ENCODE results near the gene C14orf93. TPM values are rescaled to one million over a fixed set of nuclear protein-coding genes. Genes with fewer than 3 reads are reported as not detected.

The C14orf93 gene
- total and polyA plus RNA-seq, 9 of the 15 experiments (the other 6 are each of a cell fraction or from before 2014, with no cell fraction given), result 2.2 to 22.4 (median 16.1) TPM

DNA sequence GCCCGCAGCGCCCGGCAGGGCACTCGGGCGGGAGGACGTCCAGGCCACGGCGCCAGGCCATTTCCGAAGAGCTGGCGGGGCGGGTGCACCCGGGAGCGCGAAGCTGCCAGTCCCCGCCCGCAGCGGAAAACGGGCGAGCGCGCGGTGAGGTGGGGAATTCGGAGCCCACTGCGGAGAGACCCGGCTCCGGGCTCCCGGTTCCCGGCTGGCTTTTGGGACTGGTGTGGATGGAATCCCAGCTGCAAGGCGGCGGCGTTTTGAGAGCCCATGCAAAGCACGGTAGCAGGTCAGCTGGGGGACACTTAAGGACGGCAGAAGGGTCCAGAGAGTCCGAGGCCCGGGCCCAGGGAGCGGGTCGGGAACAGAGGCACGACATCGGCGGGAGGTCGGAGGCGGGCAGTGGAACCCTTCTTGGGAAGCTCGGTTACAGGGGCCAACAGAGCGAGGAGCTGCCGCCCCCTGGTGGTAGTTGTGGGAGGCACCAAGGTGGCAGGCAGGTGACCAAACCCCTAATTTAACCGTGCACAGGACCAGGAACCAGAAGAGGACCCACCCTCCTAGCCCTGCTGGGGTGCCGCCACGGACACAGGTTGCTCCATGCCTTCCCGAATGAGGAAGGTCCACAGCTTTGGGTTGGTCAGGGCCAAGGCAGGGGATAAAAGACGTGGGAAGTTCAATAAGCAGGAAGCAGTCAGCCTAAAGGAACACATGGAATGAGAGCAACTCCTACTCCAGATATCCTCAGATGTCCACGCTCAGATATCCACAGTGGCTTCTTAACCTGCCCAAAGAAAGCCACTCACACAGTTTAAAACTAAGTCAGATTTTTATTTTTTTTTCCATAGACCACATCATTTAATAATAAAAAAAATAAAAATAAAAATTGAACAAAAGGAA, 48.1 kb upstream of the C14orf93 start (continued):
- TF ChIP-seq, protein P1, sequence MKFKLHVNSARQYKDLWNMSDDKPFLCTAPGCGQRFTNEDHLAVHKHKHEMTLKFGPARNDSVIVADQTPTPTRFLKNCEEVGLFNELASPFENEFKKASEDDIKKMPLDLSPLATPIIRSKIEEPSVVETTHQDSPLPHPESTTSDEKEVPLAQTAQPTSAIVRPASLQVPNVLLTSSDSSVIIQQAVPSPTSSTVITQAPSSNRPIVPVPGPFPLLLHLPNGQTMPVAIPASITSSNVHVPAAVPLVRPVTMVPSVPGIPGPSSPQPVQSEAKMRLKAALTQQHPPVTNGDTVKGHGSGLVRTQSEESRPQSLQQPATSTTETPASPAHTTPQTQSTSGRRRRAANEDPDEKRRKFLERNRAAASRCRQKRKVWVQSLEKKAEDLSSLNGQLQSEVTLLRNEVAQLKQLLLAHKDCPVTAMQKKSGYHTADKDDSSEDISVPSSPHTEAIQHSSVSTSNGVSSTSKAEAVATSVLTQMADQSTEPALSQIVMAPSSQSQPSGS (CRISPR knock-in tag; IDR thresholded peaks at IDR 0.05), result no peak
- TF ChIP-seq POLR2AphosphoS2 (IDR thresholded peaks at IDR 0.05; ENCODE audit: low read length) (peak; percentile 93), TCFL5 (CRISPR knock-in tag; conservative IDR thresholded peaks at IDR 0.05) (no peak), NELFE (IDR thresholded peaks at IDR 0.05; ENCODE audit: insufficient read depth, insufficient read length) (no peak), TRIM28 (IDR thresholded peaks at IDR 0.05) (0 out of 2 replicates have a peak, but pooled peaks have one; percentile 38), NCOR1 (IDR thresholded peaks at IDR 0.05) (0 out of 2 replicates have a peak, but pooled peaks have one; percentile 22), SAP30 (IDR thresholded peaks at IDR 0.05; ENCODE audit: borderline replicate concordance, insufficient read depth, low read depth, low read length, poor library complexity, severe bottlenecking) (peak; percentile 73), CXXC5 (CRISPR knock-in tag; IDR thresholded peaks at IDR 0.05) (peak; percentile 48), ZNF184 (CRISPR knock-in tag; IDR thresholded peaks at IDR 0.05) (no peak), ZNF408 (CRISPR knock-in tag; IDR thresholded peaks at IDR 0.05; ENCODE audit: low read depth) (no peak), ZSCAN29 (IDR thresholded peaks at IDR 0.05) (peak; percentile 22; the same call in 1 of the 2 replicates), SMARCA5 (IDR thresholded peaks at IDR 0.05) (peak; percentile 61; the same call in 1 of the 2 replicates), PTRF (tag; IDR thresholded peaks at IDR 0.05) (no peak), MCM7 (IDR thresholded peaks at IDR 0.05) (no peak), ZNF551 (CRISPR knock-in tag; IDR thresholded peaks at IDR 0.05) (no peak), TAL1 (IDR thresholded peaks at IDR 0.05) (no peak), ZNF253 (CRISPR knock-in tag; conservative IDR thresholded peaks at IDR 0.05) (no peak), NRF1 (conservative IDR thresholded peaks at IDR 0.05 in 1 of 2, IDR thresholded peaks at IDR 0.05 in 1 of 2) (no peak), ZNF239 (CRISPR knock-in tag; IDR thresholded peaks at IDR 0.05) (no peak), ZEB2 (IDR thresholded peaks at IDR 0.05) (0 out of 2 replicates have a peak, but pooled peaks have one; percentile 41), KLF10 (CRISPR knock-in tag; IDR thresholded peaks at IDR 0.05) (no peak), SUPT5H (IDR thresholded peaks at IDR 0.05) (peak; percentile 67)
- TF ChIP-seq, protein P2, sequence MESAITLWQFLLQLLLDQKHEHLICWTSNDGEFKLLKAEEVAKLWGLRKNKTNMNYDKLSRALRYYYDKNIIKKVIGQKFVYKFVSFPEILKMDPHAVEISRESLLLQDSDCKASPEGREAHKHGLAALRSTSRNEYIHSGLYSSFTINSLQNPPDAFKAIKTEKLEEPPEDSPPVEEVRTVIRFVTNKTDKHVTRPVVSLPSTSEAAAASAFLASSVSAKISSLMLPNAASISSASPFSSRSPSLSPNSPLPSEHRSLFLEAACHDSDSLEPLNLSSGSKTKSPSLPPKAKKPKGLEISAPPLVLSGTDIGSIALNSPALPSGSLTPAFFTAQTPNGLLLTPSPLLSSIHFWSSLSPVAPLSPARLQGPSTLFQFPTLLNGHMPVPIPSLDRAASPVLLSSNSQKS (CRISPR knock-in tag; IDR thresholded peaks at IDR 0.05), result no peak
- TF ChIP-seq, protein P3, sequence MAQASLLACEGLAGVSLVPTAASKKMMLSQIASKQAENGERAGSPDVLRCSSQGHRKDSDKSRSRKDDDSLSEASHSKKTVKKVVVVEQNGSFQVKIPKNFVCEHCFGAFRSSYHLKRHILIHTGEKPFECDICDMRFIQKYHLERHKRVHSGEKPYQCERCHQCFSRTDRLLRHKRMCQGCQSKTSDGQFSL (CRISPR knock-in tag; IDR thresholded peaks at IDR 0.05), result no peak
- TF ChIP-seq, protein P3 (tag; IDR thresholded peaks at IDR 0.05), result no peak
- TF ChIP-seq, protein P4, sequence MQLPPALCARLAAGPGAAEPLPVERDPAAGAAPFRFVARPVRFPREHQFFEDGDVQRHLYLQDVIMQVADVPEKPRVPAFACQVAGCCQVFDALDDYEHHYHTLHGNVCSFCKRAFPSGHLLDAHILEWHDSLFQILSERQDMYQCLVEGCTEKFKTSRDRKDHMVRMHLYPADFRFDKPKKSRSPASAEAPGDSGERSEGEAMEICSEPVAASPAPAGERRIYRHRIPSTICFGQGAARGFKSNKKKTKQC (CRISPR knock-in tag; IDR thresholded peaks at IDR 0.05), result peak; percentile 74; the same call in 1 of the 2 replicates
